Dedifferentiated amniotic fluid mesenchymal stem cell (primary cell): ENCODE data around the gene CEP120.
"Not testable (repeated sequence)": the region's sequence is repeated elsewhere in the genome, so short reads cannot be mapped to it uniquely, and the experiment has no call there.

Experiments used
- DNase-seq: peaks from one replicate; pipeline ENCODE4 v3.0.0-alpha.2; 2016; ENCODE audit errors: extremely low spot score

CEP120 gene

DNA sequence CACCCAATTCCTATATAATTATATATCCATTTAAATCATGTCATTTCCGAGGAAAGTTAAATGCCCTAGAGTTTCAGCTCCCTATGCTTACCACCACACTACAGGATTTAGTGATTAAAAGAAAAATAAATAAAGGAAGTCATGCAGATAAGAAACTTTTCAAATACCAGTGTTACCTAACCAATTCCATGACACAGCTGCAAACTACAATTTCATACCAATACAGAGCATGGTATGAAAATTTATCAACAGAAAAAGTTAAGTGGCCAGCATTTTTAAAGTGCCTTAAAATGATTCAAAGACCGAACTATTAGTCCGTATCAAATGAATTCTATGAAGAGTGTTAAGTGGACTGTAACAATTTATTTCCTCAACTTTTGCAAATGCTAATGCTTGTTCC is 35.9 kb downstream of the CEP120 start:
- DNase-seq: no peak

DNA sequence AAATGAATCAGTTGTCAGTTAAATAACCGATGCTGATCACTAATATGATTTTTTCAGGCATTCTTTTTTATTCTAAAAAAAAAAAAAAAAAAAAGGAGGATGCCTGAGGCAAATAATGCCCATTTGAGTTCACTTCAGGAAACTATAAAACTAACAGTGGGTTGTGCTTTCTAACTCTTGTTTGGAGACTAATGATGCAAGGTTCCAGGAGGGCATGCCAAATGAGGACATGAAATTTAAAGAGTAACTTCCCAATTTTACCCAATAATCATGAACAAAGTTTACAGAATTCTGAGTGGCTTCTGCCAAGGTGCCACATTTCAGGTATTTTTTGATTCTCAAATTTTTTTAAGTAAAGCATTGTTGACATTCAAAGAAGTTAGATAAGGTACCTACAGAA is 41.0 kb downstream of the CEP120 start:
- DNase-seq: no peak

DNA sequence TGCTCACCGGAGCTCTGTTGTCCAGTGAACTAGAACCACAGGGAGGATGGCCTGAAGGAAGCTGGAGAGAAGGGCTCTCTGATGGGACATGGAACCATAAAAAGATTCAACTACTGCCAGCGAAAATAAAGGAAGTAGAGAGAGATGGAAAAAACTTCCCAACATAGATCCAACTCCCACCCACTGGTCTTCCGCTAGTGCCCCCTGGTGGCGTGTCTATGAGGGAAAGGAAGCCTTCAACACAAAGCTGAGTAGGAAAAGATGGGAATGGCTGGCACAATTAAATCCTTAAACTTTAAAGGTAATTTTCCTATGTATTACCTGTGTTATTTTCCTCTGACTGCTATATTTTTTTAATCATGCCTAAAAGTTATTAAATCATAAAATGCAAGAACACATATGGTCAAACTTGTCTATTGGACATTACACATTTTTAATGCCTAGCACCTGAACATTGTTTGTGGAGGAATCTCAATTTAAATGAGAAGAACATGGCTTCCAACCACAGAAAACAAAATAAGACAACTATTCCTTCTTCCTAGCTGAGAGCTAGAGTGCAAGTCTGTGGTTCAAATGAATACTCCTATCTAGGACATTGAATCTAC is 51.5 kb downstream of the CEP120 start:
- no peak for DNase-seq

DNA sequence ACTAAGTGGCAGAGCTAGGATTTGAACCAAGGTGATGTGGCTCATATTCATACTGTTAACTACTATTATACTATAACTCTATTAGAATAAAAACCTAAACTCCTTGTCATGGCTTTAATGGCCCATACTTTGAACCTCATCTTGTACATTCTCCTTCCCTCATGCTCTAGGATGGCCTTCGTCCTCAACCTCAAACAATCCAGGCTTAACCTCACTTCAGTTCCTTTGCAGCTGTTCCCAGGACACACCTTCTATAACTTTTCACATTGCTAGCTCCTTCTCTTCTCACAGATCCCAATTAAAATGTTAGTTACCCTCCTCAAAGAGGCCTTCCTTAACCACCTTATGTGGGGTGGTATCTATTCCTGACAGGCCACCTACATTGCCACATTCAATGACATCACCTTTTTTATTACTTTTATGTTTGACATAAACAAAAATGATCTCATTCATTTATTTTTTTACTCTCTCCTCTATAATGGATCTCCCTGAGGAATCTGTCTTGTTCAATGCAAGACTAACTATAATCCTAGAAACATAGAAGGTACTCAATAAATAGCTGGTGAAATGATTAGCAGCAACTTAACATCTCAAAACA is 53.7 kb downstream of the CEP120 start:
- no peak for DNase-seq

DNA sequence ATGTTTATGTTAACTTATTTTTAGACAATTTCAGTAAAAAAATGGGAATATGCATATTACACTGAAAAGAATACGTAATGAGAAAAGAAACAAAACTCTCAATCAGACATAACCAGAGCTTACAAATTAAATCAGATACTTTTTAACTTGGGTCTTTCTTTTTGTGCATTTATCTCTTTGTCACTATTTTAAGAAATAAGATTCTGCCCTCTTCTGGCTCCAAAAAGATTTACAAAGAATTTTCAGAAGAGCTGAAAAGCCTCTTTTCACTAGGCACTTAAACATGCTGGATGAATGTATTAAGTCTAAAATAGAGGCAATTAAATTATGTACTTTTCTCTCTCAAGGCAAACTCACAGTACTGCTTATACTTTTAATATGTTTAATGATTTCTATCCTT is 55.5 kb downstream of the CEP120 start:
- peak; percentile 19 for DNase-seq

DNA sequence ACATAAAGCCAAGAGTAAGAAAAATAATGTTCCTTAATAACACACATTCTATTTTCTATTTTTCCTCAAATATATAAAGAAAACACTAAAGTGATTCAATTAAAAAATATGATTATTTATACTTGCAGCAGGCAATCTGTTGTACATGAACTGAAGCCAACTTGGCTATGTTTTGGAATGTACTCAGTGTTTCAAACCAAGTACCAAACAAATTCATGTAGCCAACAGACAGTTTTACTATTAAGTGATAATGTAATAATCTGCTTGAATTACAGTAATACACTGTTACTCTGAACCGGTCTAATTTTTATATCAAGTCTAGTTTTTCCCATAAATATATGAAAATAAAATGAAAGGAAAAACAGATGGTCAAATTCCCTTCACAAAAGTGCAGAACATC is 58.0 kb downstream of the CEP120 start:
- no peak for DNase-seq

DNA sequence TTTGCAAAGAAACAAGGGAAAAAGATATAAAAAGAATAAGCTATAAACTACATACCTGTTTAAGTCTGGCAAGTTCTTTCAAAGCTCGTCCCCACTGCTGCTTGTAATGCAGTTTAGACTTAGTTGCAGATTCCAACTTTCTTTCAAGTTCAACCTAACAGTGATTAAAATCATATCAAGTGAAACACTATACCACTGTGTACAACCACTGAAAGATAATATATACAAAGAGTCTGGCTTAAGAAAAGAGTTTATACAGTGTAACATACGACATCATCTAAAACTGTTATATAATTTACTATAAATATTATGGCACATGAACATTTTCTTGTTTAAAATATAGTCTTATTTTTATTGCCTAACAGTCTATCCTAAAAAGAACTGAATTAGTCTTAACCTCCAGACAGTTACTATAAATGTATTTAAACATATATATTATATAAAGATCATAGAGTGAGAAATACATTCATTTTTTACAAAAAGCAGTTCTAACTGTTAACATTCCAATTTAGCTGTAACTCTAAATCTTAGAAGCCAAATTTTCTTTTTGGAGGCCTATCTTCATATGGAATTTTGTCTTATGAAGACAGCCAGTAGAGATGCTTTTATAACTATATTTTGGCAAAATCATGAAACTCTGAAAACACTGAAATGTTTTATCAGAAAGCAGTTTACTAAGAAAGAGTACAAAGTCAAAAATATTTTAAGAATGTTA is 58.6 kb downstream of the CEP120 start:
- no peak for DNase-seq

DNA sequence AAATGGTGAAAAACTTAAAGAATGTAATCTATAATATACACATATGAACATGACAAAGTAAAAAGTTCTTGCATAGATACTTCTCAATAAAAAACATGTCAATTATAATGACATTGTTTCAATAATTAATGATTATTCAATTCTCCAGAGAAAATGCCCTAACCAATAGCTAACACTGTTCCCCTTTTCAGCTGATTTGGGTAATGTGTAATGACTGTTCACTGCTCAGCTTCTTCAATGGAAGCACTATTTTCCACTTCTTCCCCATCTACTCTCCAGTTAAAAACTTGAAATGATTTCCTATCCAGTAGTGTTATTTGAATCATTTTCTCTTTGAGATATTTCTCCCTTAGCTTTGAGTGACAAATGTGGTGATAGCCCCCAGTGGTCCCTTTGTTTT is 62.3 kb downstream of the CEP120 start:
- no peak for DNase-seq

DNA sequence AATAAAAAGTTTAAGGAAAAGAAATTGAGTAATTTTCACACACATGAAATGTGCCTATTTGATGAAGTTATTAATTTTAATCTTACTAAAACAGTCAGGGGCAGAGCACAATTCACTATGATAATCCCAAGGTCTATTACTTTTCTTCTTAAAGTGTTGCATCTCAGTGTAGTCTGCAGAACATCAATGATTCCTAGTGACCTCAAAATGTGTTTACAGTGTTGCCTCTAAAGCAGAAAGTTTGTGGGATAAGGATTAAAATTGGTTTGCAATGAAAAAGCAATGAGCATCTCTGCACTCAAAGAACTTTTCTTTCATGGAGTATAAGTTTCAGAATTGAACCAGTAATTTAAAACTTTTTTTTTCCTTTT is 63.0 kb downstream of the CEP120 start:
- no peak for DNase-seq

DNA sequence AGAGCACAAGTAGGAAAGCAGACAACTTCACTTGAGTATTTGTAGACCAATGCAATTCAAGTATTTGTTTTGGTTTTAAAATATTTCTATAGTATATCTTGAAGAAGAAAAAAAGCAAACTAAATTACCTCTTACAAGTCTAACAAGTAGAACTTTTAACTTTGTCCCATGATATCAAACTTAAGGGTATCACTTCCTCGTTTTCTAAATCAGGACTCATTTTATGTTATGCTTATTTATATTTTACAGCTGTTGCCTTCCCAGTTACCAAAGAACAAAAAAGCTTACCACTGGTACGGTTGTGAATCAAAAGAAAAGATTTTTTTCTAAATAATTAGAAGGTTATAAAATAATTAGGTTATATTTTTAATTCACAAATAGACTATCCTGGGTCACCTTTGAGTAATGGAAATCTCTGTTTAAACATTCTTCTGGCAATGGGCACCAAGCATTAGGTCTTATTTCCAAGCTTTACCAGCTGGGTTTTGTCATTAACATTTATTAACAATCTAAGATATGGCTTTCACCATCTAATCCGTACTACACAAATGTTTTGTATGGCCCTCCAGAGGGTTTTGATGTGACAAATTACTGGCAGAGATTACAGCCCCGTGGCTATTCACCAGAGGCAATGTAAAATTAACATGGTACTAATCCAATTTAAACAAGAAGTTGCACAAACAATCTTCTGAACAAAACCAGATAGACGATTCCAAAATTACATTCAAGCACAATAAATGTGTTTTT is 63.6 kb downstream of the CEP120 start:
- no peak for DNase-seq

DNA sequence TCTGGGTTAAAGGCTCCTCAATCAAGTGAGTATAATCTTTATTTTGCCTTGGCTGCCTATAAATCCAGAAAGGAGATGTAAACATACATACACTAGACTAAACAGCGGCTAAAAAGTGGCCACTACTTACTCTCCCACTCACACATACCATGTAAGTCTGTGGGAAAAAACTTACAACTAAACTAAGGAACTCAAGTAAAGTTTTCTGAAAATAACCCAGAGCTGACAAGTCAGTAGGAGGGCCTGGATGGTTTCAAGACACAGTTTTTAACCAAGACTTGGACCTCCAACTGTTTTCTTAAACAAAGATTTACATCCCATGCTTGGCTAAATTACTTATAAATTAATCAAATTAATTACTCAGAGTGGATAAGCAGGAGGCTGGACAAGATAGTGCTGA is 64.5 kb downstream of the CEP120 start:
- no peak for DNase-seq

DNA sequence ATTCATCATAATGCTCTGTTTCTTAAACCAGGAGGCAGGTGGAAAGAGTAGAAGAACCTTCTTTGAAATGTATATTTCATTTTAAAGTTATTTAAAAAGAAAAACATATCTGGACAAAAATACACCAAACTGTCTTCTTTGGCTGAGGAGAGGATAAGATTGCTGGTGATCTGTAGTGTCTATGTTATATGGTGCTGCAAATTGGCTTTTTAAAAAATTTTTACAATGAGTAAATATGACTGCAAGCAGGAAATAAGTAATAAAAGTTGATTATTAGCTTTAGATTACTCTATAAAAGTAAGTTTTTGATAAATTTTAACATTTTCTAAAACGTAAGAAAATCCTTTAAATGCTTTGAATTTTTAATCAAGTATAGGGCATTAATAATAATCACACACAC is 64.9 kb downstream of the CEP120 start:
- DNase-seq: no peak

DNA sequence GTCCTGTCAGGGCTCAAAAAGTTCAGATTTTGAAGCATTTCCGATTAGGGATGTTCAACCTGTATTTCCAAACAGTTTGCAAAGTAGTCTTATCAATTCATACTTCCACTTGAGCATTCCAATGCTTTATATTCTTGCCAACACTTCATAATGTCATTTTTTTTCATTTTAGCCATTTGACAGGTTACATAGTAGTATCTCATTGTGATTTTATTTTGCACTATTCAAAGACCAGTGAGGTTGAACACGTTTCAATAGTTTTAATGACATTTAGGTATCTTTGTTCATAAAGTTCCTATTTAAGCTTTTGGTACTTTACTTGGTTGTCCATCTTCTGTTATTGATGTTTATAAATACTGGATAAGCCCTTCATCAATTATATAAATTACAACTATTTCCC is 71.4 kb downstream of the CEP120 start:
- DNase-seq: no peak

DNA sequence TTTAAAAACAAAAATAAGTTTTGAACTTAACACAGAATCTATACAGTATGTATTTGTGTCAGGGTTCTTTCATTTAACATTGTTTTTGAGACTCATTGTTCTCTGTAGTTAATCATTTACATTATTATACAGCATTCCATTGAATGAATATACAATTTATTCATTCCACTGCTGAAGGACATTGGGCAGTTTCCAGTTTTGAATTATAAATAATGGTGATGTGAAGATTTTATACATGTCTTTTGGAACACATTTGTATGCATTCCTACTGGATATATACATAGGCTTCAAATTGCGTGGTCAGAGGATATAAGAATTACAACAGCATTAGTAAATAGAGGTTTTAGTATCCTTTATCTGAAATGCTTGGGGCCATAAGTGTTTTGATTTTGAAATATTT is 72.0 kb downstream of the CEP120 start:
- DNase-seq: no peak

DNA sequence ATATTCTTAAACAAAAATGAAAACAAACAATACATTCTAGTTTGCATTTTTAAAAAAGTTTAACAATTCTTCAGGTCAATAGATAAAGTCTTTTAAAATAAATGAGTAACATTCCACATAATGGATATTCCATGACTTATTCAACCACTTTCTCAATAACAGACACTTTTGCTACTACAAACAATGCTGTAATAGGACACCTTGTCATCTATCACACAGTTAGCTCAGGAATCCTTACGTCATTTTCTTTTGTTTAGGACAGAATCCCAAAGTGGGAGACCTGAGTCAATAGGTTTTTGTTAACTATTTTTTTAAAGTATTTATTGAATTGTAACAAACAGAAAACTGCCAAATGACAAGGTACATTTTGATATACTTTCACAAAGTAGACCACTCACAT is 72.5 kb downstream of the CEP120 start:
- no peak for DNase-seq

DNA sequence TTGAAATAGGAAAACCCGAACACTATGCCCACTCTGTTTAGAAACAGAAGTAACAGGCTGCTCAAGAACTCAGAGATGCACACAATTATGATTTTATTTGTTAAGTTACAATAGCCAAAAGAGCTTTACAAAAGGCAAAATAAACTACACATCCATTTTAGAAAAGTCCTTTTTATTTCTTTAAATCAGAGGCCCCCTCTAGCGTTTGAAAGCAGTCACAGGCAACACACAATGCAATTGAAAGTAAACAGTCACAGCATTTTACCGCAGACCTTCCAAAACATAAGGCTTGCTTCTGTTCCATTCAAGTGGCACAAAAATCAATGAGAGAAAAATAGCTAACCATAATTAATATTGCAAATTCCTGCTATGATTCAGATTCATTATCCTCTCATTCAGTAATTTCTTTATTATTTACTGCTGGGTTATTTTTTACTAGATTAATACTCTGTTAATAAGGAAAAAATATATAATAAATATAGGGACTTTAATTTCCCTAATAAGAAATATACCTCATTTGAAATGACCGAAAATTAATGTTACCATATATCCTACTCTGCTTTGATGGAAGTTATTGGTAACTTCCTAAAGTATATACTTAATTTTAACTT is 78.3 kb downstream of the CEP120 start:
- peak; percentile 76 for DNase-seq

DNA sequence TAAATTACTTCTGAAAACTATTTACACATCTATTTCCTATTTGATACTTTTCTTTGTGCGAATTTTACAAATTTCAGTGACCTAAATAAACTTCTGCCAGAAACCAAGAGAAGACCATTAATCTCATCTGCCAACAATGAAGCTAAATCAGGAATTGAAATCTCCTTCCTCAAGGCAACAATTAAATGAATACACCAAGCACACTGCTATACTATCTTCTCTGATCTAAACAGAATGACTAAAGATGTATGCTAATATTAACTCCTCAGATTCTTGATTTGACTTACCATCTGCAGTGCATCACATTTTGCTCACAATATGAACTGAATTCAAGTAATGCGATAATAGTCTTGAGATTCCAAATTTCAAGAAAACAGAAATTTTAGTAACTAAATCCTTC is 82.3 kb downstream of the CEP120 start:
- no peak for DNase-seq

DNA sequence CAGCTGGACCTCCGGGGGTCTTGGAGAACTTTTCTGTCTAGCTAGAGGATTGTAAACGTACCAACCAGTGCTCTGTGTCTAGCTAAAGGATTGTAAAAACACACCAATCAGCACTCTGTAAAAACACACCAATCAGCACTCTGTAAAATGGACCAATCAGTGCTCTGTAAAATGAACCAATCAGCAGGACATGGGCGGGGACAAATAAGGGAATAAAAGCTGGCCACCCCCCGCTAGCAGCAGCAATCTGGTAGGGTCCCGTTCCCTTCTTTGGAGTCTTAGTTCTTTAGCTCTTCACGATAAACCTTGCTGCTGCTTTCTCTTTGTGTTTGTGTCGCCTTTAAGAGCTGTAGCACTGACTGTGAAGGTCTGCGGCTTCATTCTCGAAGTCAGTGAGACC is 114.8 kb downstream of the CEP120 start:
- DNase-seq: not testable (repeated sequence)

DNA sequence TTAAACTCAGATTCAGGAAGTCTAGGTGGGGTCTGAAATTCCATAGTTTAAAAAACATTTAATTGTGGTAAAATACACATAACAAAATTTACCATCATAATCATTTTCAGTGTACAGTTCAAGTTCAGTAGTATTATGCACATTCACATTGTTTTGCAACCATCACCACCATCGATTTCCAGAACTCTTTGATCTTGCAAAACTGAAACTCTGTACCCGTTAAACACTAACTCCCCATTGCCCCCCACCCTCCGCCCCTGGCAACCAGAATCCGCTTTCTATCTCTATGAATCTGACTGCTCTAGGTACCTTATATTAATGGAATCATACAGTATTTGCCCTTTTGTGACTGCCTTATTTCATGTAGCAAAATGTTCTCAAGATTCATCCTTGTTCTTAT is 117.5 kb downstream of the CEP120 start:
- no peak for DNase-seq

DNA sequence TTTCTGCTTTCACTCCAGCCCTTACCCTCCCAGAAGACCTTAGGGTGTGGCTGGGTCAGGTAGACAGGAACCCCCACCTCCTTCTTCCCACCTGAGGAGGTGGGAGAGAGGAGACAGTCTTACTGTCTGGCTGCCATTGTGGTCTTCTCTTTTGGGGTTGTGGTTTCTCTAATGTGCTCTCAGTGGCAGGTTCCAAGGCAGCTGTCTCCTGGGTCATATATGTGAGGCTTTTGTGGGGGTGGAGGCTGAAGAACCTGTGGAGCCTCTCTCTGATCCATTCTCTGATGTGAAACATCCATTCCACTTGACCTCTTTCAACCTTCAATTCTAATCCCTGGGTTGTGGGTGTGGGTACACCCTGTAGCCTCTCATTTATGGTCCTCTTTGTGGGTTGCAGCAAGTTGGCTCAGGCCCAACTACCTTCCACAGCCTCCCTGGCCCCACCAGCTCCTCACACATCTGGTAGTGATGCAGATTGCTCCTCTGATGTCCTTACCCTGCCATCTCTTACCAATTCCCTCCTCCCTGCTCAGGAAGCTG is 118.4 kb downstream of the CEP120 start:
- no peak for DNase-seq

DNA sequence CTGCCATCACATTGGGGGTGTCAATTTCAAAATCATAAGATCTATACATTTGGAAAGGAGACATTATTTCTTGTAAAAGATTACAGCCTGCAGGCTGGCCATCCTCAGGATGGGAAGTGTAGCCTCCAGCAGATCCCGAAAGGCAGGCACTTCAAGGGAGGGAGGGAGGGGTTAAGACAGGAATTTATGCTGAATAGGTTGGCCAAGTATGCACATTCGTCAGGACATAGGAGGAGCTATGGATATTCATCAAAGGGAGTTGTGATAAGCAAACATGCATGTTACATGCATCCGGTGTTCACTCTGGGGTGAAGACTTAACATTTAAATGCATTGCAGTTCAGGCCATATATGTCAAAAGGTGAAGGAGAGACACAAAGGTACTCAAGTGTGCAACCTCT is 119.4 kb downstream of the CEP120 start:
- no peak for DNase-seq

DNA sequence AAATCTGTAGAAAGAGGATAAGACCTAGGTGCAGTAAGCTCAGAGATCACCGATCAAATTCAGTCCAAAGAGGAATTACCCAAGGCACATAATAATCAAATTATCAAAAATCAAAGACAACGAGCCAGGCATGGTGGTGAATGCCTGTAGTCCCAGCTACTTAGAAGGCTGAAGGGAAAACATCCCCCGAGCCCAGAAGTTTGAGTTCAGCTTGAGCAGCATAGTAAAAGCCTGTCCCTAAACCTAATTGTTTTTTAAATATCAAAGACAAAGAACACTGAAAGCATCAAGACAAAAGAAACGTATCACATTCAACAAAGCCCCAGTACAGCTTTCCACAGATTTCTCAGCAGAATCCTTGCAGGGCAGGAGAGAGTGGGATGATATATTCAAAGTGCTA is 122.9 kb downstream of the CEP120 start:
- no peak for DNase-seq
